OCI-LY3 (cell line): ENCODE data around the gene CCDC24.

ENCODE experiments used
- H2AFZ ChIP-seq: fragments of 200-600, 300-600 bp; shearing (Covaris generic); 2 replicates; pipeline ENCODE4 v1.6.0; 2014; ENCODE audit warnings: antibody characterized with exemption, low read depth, low read length
- H3K27ac ChIP-seq: fragments of 200-600, 300-600 bp; sonication (generic); 2 replicates; pipeline ENCODE4 v1.5.1; 2014; ENCODE audit warnings: mild to moderate bottlenecking, low read length, moderate library complexity, mixed read lengths
- H3K27me3 ChIP-seq: fragments of 200-600, 300-600 bp; sonication (generic); 2 replicates; pipeline ENCODE4 v1.6.1; 2014; ENCODE audit warnings: low read depth, low read length, mixed read lengths
- H3K36me3 ChIP-seq: fragments of 200-600, 300-600 bp; sonication (generic); replicated peaks from 2 replicates; pipeline ENCODE3; 2014; ENCODE audit warnings: low read depth, low read length, mixed read lengths
- H3K4me1 ChIP-seq: fragments of 300-600, 200-600 bp; sonication (generic); 2 replicates; pipeline ENCODE4 v1.6.1; 2014; ENCODE audit warnings: low read length, mixed read lengths
- H3K4me2 ChIP-seq: fragments of 200-600, 300-600 bp; sonication (generic); 2 replicates; pipeline ENCODE4 v1.6.1; 2014; ENCODE audit warnings: low read length, mixed read lengths
- H3K4me3 ChIP-seq: fragments of 300-600, 200-600 bp; sonication (generic); 2 replicates; pipeline ENCODE4 v1.5.1; 2014; ENCODE audit warnings: antibody characterized with exemption, mild to moderate bottlenecking, low read length, moderate library complexity
- H3K79me2 ChIP-seq: fragments of 300-600, 200-600 bp; shearing (Covaris generic); 2 replicates; pipeline ENCODE4 v1.6.1; 2014; ENCODE audit warnings: mild to moderate bottlenecking, low read length, mixed read lengths
- H3K9ac ChIP-seq: fragments of 300-600, 200-600 bp; shearing (Covaris generic); 2 replicates; pipeline ENCODE4 v1.6.0; 2014; ENCODE audit warnings: mild to moderate bottlenecking, low read length, moderate library complexity
- H3K9me3 ChIP-seq: fragments of 200-600, 300-600 bp; shearing (Covaris generic); 2 replicates; pipeline ENCODE4 v1.6.1; 2014; ENCODE audit warnings: low read length, mixed read lengths; ENCODE audit not compliant: insufficient read depth
- H4K20me1 ChIP-seq: fragments of 200-600, 300-600 bp; sonication (generic); 2 replicates; pipeline ENCODE4 v1.6.1; 2016; ENCODE audit warnings: low read length, mixed read lengths; ENCODE audit not compliant: insufficient read depth
- EZH2phosphoT487 ChIP-seq: fragments of 200-600 bp; shearing (Covaris generic); IDR thresholded peaks from 2 replicates; pipeline ENCODE4 v1.6.1; 2018; ENCODE audit warnings: antibody characterized with exemption, mixed run types, low read depth
- TF ChIP-seq, protein P1 (sequence below): fragments of 200-600, 300-600 bp; sonication (generic); IDR thresholded peaks from 2 replicates; pipeline ENCODE4 v1.5.1; 2014; ENCODE audit warnings: antibody characterized with exemption, low read length, low read depth

CCDC24 gene

DNA sequence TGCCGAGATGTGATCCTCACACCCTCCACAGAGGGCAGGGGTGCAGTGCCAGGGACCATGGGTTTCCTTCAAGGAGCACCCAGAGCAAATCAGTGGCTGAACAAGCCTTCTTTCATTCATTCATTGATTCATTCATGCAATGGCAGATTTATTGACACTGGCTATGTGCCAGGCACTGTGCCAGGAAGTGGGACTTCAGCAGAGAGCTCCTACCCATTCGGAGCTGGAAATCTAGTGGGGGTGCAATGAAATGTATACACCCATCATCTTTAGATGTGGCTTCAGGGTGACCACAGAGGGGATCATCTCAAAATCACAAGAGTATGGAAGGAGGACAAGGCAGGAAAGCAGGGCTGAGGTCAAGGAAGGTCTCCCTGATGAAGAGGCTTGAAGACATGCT is 21.0 kb downstream of the CCDC24 start:
- Histone ChIP-seq H3K4me2 (no peak overlapping the region), H3K9ac (no peak overlapping the region)

DNA sequence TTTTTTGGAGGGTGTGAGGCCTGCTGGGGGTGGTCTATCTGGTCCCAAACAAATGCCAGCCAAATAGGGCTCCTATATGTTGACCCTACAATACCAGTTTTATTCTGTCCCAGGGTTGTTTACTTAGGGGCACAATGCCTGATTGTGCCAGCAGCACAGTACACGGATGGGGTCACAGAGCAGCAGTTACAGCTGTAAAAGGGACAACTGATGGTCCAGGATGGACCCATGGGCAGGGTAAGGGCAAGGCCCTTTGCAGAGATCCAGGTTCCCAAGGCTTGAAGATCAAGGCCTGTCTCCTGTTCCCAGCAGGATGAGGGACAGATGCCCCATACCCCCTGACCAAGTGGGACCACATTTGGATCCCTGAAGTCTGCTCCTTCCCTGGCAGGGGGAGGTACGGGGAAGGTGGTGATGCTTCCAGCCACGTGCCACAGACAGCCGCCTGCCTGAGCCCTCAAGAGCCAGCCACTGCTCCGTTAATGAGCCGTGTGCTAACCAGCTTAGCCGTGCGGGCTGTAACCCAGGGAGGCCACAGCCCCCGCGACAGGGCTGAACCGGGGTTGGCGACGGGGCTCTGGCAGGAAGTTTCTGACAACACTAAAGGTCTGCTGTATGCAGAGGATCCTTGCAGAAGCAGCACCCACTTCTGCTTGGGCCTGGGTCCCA is 21.7 kb downstream of the CCDC24 start:
- no peaks in the 10 kb centered on the region for H3K79me2 ChIP-seq
- no peak overlapping the region for H3K4me3 ChIP-seq
- H3K4me2 ChIP-seq, result no peak overlapping the region
- no peaks in the 10 kb centered on the region for H3K4me1 ChIP-seq
- H3K9ac ChIP-seq, result no peak overlapping the region
- H3K27me3 ChIP-seq, result no peaks in the 10 kb centered on the region
- no peaks in the 10 kb centered on the region for H3K36me3 ChIP-seq
- no peak overlapping the region for H3K27ac ChIP-seq
- TF ChIP-seq EZH2phosphoT487, result no peak
- TF ChIP-seq, protein P1, sequence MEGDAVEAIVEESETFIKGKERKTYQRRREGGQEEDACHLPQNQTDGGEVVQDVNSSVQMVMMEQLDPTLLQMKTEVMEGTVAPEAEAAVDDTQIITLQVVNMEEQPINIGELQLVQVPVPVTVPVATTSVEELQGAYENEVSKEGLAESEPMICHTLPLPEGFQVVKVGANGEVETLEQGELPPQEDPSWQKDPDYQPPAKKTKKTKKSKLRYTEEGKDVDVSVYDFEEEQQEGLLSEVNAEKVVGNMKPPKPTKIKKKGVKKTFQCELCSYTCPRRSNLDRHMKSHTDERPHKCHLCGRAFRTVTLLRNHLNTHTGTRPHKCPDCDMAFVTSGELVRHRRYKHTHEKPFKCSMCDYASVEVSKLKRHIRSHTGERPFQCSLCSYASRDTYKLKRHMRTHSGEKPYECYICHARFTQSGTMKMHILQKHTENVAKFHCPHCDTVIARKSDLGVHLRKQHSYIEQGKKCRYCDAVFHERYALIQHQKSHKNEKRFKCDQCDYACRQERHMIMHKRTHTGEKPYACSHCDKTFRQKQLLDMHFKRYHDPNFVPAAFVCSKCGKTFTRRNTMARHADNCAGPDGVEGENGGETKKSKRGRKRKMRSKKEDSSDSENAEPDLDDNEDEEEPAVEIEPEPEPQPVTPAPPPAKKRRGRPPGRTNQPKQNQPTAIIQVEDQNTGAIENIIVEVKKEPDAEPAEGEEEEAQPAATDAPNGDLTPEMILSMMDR, result no peak
- H4K20me1 ChIP-seq, result no peaks in the 10 kb centered on the region
- H2AFZ ChIP-seq, result no peak overlapping the region
- no peaks in the 10 kb centered on the region for H3K9me3 ChIP-seq

More for the DNA sequence above, 21.0 kb downstream of the CCDC24 start:
- no peak overlapping the region for H3K27ac ChIP-seq
- no peaks in the 10 kb centered on the region for H3K79me2 ChIP-seq
- no peak overlapping the region for H2AFZ ChIP-seq
- H3K27me3 ChIP-seq, result no peaks in the 10 kb centered on the region
- H3K9me3 ChIP-seq, result no peaks in the 10 kb centered on the region
- H3K36me3 ChIP-seq, result no peaks in the 10 kb centered on the region
- TF ChIP-seq EZH2phosphoT487, result no peak
- TF ChIP-seq, protein P1, result no peak
- no peaks in the 10 kb centered on the region for H4K20me1 ChIP-seq
- H3K4me3 ChIP-seq, result no peak overlapping the region
- no peaks in the 10 kb centered on the region for H3K4me1 ChIP-seq

DNA sequence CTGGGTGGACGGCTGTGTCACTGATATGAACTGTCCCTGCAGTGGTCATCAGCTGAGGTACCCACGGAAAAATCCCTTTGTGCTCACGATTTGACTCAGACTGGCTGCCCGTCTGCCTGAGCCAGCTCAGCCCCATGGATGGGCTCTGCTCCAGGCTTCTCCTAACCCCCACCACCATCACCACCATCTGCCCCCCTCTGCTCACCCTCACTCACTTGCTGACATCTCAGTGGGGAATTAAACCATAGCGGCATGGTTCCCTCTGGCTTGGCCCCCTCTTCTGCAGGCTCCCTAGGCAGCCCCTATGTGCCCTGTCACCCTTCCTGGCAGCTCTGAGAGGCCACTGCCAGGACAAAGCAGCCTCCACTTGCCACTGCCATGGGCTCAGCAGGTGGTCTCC is 22.6 kb downstream of the CCDC24 start:
- Histone ChIP-seq H4K20me1 (no peaks in the 10 kb centered on the region), H3K4me3 (no peak overlapping the region), H3K27me3 (no peaks in the 10 kb centered on the region), H2AFZ (no peak overlapping the region), H3K4me1 (no peaks in the 10 kb centered on the region), H3K9ac (no peak overlapping the region), H3K27ac (no peak overlapping the region), H3K79me2 (no peaks in the 10 kb centered on the region), H3K9me3 (no peaks in the 10 kb centered on the region), H3K4me2 (no peak overlapping the region), H3K36me3 (no peaks in the 10 kb centered on the region)
- TF ChIP-seq, protein P1, result no peak
- no peak for TF ChIP-seq EZH2phosphoT487

DNA sequence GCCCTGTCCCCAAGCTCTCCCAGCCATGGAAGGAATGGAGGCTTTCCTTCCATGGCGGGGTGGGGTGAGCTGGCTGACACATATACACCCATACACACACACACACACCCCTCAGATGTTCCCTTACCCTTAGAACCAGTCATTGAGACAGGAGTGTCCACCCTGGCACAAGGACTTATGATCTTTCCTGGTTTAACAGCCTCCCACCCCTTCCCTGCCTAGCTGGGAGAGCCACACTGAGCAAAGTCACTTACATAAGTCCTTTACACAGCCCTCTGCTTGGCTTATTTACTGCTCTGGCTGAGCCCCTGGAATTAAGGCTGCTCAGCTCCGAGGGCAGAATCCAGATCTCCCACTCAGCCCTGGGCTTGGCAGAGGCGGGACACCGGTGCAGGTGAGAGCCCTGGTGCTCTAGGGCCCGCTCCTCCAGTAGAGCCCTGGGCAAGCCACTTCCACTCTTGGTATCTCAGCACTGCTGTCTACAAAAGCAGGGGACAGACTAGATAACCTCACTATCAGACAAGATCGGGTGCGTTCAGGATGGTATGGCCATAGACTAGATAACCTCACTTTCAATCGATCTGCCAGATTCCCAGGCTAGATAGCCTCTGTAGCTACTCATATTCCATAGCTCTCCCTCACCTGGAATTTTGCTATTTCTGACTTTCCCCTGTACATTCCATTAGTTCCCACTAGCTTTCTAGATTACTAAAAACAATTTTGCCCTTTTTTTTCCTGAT is 23.1 kb downstream of the CCDC24 start:
- Histone ChIP-seq H3K27ac (no peak overlapping the region), H2AFZ (no peak overlapping the region), H3K4me3 (no peak overlapping the region), H3K9me3 (no peaks in the 10 kb centered on the region), H3K4me1 (no peaks in the 10 kb centered on the region), H3K27me3 (no peaks in the 10 kb centered on the region), H4K20me1 (no peaks in the 10 kb centered on the region), H3K36me3 (no peaks in the 10 kb centered on the region), H3K4me2 (no peak overlapping the region), H3K9ac (no peak overlapping the region), H3K79me2 (no peaks in the 10 kb centered on the region)
- TF ChIP-seq, protein P1, result no peak
- TF ChIP-seq EZH2phosphoT487, result no peak
